Upper lobe of left lung (tissue), 4 donors: ENCODE data around the gene SEMA3A.

Source experiments
- CTCF ChIP-seq, 6 experiments: fragments of 450-650 bp in 4 of 6; fragments of 200-600 bp in 2 of 6; sonication (generic) in 2 of 6; IDR thresholded peaks; one replicate each; pipeline ENCODE4 v1.5.1; 2016 to 2019; ENCODE audit warnings: antibody characterized with exemption in 6 of 6
- EP300 ChIP-seq, 4 donors: sonication (generic); formaldehyde crosslinking; IDR thresholded peaks; one replicate each; pipeline ENCODE4 v1.5.1; 2017; ENCODE audit warnings: antibody characterized with exemption in 4 of 4, control low read depth in 2 of 4
- POLR2A ChIP-seq, 4 donors: fragments of 450-650 bp; IDR thresholded peaks; one replicate each; pipeline ENCODE4 v1.5.1; 2016 to 2017; ENCODE audit warnings: antibody characterized with exemption in 4 of 4, mild to moderate bottlenecking in 2 of 4
- POLR2AphosphoS5 ChIP-seq, 2 donors: sonication (generic); formaldehyde crosslinking; IDR thresholded peaks; one replicate each; pipeline ENCODE4 v1.5.1; 2017; ENCODE audit warnings: antibody characterized with exemption in 2 of 2

- TF ChIP-seq POLR2A (IDR thresholded peaks at IDR 0.05) (no peak), CTCF (IDR thresholded peaks at IDR 0.05) (no peak), POLR2AphosphoS5 (IDR thresholded peaks at IDR 0.05) (no peak), EP300 (IDR thresholded peaks at IDR 0.05) (no peak)
Measured at GRCh38 chr7:84139986-84140729, 54.4 kb downstream of the SEMA3A start.
